ENCODE measurements around the gene KAT6B.

DNA sequence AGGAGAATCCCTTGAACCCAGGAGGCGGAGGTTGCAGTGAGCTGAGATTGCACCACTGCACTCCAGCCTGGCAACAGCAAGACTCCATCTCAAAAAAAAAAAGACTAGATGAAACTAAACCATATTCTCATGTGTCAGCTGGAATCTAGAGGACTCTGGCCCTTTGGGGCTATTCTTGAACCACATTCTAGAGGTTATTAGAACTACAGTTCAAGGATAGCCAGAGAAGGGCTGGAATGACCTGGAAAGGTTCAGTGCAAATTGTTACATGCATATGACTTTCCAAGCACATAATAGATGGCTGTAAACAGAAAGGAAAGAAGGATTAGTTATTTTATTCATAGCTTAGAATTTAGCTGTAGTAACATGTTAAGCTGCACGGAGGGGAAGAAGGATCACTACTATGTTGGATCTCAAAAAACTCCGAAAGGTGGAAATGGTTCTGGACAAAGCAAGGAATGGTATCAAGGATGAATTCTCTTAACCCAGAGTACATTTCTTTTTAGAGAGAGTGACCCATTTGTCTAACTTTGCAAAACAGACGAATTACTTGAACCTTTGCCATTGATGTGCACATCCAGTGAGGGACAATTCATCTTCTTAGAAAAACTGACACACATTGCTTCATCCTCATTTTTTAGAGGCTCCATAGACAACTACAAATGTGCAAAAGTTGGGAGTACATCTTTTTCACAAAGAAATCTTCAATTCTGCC is 161.1 kb downstream of the KAT6B start:
- TF ChIP-seq POLR2A (IDR thresholded peaks at IDR 0.05; ENCODE audit: low read depth, low read length) (no peak), POLR2AphosphoS5 (IDR thresholded peaks at IDR 0.05; ENCODE audit: low read depth, low read length) (no peak), PAX5 (IDR thresholded peaks at IDR 0.05; ENCODE audit: insufficient read depth, low read length, severe bottlenecking) (no peak)

All from GM12891 (cell line).